Measurements from ENCODE around the gene PIEZO1. TPM values are rescaled to one million over a fixed set of nuclear protein-coding genes. Genes with fewer than 3 reads are reported as not detected.
A peak's percentile ranks its signal among the peaks of the same experiment; 100 is the strongest.
"Not testable (repeated sequence)": the region's sequence is repeated elsewhere in the genome, so short reads cannot be mapped to it uniquely, and the experiment has no call there.

PIEZO1 gene
- total RNA-seq, 1 donor from 2014 or later: 164 TPM

GRCh38 chr16:88792668-88793250, 7.7 kb upstream of the PIEZO1 start:
- Histone ChIP-seq H3K4me3 (no peak overlapping the region), H3K36me3 (no peaks in the 10 kb centered on the region), H3K9me3 (no peaks in the 10 kb centered on the region), H3K4me1 (peaks cover 40% of the 10 kb centered on the region), H3K27me3 (ENCODE audit: low read depth) (no peaks in the 10 kb centered on the region), H3K27ac (no peak overlapping the region)
- DNase-seq: no peak
- peak in 1 of 2 donors; percentile 14 for ATAC-seq
- TF ChIP-seq CTCF (IDR thresholded peaks at IDR 0.05): no peak
- intact Hi-C loops (cut with DNase I): no loop called here

- TF ChIP-seq CTCF (IDR thresholded peaks at IDR 0.05): no peak
- H3K9me3 ChIP-seq: no peaks in the 10 kb centered on the region
- H3K4me1 ChIP-seq: peaks cover 40% of the 10 kb centered on the region
- no peaks in the 10 kb centered on the region for H3K36me3 ChIP-seq
- H3K27ac ChIP-seq: no peak overlapping the region
- H3K4me3 ChIP-seq: no peak overlapping the region
- no peak for DNase-seq
- intact Hi-C loops (cut with DNase I): no loop called here
- peak in 1 of 2 donors; percentile 31 for ATAC-seq
- no peaks in the 10 kb centered on the region for H3K27me3 ChIP-seq (ENCODE audit: low read depth)
Observed at GRCh38 chr16:88792078-88792550, 7.1 kb upstream of the PIEZO1 start.

GRCh38 chr16:88790312-88791211, 5.5 kb upstream of the PIEZO1 start:
- ATAC-seq (peak; percentile 71 to 73), DNase-seq (peak; percentile 83)
- Histone ChIP-seq H3K9me3 (no peaks in the 10 kb centered on the region), H3K4me3 (peak overlapping the region; percentile 22), H3K36me3 (no peaks in the 10 kb centered on the region), H3K27ac (peak overlapping the region; percentile 69), H3K27me3 (ENCODE audit: low read depth) (no peaks in the 10 kb centered on the region), H3K4me1 (peaks cover 43% of the 10 kb centered on the region)
- intact Hi-C loops (cut with DNase I): no loop called here
- TF ChIP-seq CTCF (IDR thresholded peaks at IDR 0.05): no peak

- Histone ChIP-seq H3K4me3 (no peak overlapping the region), H3K9me3 (no peaks in the 10 kb centered on the region), H3K36me3 (no peaks in the 10 kb centered on the region), H3K4me1 (peaks cover 37% of the 10 kb centered on the region), H3K27ac (no peak overlapping the region), H3K27me3 (ENCODE audit: low read depth) (no peaks in the 10 kb centered on the region)
- TF ChIP-seq CTCF (IDR thresholded peaks at IDR 0.05): no peak
- intact Hi-C loops (cut with DNase I): no loop called here
- DNase-seq: peak; percentile 55
- peak in 1 of 2 donors; percentile 32 for ATAC-seq
Observed at GRCh38 chr16:88789594-88789993, 4.6 kb upstream of the PIEZO1 start.

GRCh38 chr16:88788749-88789148, 3.7 kb upstream of the PIEZO1 start:
- ATAC-seq; H3K4me3 ChIP-seq; H3K27ac ChIP-seq; intact Hi-C loops (cut with DNase I); H3K27me3 ChIP-seq (ENCODE audit: low read depth); H3K9me3 ChIP-seq; DNase-seq; H3K36me3 ChIP-seq: not testable (repeated sequence)
- H3K4me1 ChIP-seq: peaks cover 34% of the 10 kb centered on the region

Data from lower lobe of right lung (tissue), 2 donors.